ENCODE measurements around the gene KRT84. TPM values are rescaled to one million over a fixed set of nuclear protein-coding genes. Genes with fewer than 3 reads are reported as not detected.

The KRT84 gene
- total RNA-seq, 1 donor from 2014 or later: not detected

DNA sequence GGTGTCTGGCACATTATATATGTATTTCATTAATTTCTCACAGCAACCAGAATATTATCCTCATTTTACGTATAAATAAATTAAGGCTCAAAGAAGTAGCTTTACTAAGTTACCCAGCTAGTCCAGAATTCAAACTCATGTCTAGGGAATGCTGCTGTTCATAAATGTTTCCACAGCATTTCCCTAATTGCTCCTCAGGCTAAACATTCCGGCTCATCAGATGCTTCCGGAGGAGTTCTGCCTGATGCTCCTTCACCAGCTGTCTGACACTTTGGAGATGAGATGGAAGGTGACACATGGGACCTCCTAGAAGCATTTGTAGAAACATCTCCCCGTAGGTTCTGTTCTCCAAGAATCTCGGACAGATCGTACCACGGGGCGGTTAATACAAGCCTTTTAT, 30.3 kb downstream of the KRT84 start:
- no peaks in the 10 kb centered on the region for H3K36me3 ChIP-seq
- intact Hi-C loops (cut with DNase I): no loop called here
- no peak for DNase-seq

DNA sequence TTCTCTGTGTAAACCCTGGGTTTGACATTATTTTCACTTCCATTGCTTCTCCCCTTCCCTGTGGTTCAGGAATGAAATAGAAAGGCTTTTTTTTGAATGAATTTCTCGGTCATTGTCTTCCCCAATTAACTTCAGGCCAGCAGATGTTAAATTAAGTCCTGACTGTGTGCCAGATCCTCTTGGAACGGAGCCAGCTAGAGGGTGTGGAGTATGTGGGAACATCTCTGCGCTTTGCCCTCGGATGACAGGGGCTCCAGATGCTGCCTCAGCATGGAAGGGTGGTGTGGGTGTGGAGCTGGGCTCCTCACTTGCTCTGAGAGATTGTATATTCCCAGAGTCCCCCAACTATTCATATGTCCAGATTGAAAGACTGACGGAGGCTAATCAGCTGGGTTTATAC, 31.3 kb downstream of the KRT84 start:
- H3K9me3 ChIP-seq: no peaks in the 10 kb centered on the region
- no peak for DNase-seq
- intact Hi-C loops (cut with DNase I): no loop called here
- H3K4me1 ChIP-seq: peaks cover 7% of the 10 kb centered on the region
- no peak overlapping the region for H3K27ac ChIP-seq
- H3K4me3 ChIP-seq: no peak overlapping the region
- no peaks in the 10 kb centered on the region for H3K36me3 ChIP-seq
- TF ChIP-seq, protein P1, sequence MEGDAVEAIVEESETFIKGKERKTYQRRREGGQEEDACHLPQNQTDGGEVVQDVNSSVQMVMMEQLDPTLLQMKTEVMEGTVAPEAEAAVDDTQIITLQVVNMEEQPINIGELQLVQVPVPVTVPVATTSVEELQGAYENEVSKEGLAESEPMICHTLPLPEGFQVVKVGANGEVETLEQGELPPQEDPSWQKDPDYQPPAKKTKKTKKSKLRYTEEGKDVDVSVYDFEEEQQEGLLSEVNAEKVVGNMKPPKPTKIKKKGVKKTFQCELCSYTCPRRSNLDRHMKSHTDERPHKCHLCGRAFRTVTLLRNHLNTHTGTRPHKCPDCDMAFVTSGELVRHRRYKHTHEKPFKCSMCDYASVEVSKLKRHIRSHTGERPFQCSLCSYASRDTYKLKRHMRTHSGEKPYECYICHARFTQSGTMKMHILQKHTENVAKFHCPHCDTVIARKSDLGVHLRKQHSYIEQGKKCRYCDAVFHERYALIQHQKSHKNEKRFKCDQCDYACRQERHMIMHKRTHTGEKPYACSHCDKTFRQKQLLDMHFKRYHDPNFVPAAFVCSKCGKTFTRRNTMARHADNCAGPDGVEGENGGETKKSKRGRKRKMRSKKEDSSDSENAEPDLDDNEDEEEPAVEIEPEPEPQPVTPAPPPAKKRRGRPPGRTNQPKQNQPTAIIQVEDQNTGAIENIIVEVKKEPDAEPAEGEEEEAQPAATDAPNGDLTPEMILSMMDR (IDR thresholded peaks at IDR 0.05): no peak
- peaks cover 18% of the 10 kb centered on the region for H3K27me3 ChIP-seq (ENCODE audit: low read depth)
- no peak for ATAC-seq

More for the DNA sequence above, 30.3 kb downstream of the KRT84 start:
- TF ChIP-seq, protein P1 (IDR thresholded peaks at IDR 0.05): no peak
- Histone ChIP-seq H3K27me3 (ENCODE audit: low read depth) (peaks cover 18% of the 10 kb centered on the region), H3K4me1 (peaks cover 7% of the 10 kb centered on the region), H3K27ac (no peak overlapping the region), H3K9me3 (no peaks in the 10 kb centered on the region), H3K4me3 (no peak overlapping the region)
- ATAC-seq: no peak

DNA sequence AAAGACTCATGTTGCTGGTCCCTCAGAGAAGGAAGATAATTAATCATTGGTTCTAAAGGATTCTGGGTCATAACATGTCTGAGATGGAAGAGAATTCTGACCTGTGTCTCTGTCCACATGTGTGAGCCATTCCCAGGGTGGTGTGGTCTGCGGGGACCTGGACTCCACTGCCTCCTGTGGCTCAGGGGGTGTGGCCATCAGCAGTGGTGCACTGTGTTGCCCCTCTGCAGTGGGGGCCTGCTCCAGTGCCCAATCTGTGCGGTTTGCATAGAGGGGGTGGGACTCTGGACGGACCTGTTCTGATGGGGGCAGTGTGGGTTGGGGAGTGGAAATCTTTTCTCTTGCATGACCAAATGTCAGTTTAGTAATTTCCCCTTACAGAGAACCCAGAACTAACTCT, 31.7 kb downstream of the KRT84 start:
- intact Hi-C loops (cut with DNase I): no loop called here
- no peak for ATAC-seq
- H3K36me3 ChIP-seq: no peaks in the 10 kb centered on the region
- no peak overlapping the region for H3K27ac ChIP-seq
- no peak for DNase-seq
- peaks cover 7% of the 10 kb centered on the region for H3K4me1 ChIP-seq
- TF ChIP-seq, protein P1 (IDR thresholded peaks at IDR 0.05): no peak
- no peak overlapping the region for H3K4me3 ChIP-seq
- H3K9me3 ChIP-seq: no peaks in the 10 kb centered on the region
- H3K27me3 ChIP-seq (ENCODE audit: low read depth): peaks cover 15% of the 10 kb centered on the region

DNA sequence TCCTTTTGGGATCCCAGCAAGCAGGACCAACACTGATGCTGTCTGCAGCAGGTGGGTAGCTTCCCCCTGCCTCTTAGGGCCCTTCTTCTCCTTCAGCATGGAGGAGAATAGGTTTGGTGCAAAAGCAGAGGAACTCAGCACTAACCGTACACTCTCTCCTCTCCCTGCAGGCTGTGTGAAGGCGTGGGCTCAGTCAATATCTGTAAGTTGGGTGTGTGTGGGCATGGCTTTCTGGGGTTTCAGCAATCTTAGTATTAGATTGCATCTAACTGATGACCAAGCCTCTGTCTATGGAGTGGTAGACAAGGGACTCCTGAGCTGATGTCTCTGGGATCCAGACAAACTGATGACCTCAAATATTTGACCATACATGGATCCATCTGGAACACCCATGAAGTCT, 32.5 kb downstream of the KRT84 start:
- intact Hi-C loops (cut with DNase I): no loop called here
- no peak for ATAC-seq
- Histone ChIP-seq H3K4me1 (peaks cover 7% of the 10 kb centered on the region), H3K36me3 (no peaks in the 10 kb centered on the region), H3K9me3 (no peaks in the 10 kb centered on the region), H3K27ac (no peak overlapping the region), H3K4me3 (no peak overlapping the region), H3K27me3 (ENCODE audit: low read depth) (peaks cover 15% of the 10 kb centered on the region)
- TF ChIP-seq, protein P1 (IDR thresholded peaks at IDR 0.05): no peak
- DNase-seq: no peak

DNA sequence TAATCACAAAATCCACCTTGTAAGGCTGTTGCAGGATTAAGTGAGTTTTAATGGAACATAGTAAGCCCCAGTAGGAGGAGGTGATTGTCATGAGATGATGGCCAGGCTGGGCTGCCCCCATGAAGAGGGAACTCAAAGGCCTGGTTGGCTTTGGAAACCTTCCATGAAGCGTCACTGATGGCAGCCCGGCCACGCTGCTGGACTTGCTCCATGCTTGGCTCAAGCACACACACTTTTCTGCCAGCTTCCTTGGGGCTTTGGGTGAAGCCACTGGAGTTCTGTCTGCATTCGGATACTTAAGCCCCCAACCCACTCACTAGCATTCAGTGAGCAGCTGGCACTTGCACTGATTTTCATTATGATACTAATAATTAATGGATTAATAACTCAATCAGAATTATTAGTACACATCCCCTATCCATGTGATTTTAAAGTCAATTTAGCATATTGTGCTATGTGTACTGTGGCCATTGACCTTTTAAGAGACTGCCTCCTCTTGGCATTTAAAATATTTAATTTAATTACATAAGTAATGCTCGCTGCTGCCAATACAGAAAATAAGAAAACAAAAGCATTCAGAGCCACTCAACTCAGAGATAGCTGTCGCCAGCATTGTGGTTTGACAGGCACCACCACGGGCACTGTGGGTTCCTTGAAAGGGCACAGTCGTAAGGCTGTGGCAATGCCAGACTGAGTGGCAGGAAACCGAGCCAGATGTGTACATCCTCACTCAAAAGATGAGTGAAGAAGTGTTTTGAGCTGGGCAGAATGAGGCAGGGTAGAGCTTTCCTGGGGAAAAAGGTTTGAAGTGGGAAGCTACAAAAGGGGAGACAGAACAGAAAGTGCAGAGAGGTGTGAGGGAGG, 34.0 kb downstream of the KRT84 start:
- Histone ChIP-seq H3K4me3 (no peak overlapping the region), H3K4me1 (peaks cover 7% of the 10 kb centered on the region), H3K27ac (no peak overlapping the region), H3K9me3 (no peaks in the 10 kb centered on the region), H3K27me3 (ENCODE audit: low read depth) (peaks cover 10% of the 10 kb centered on the region), H3K36me3 (no peaks in the 10 kb centered on the region)
- DNase-seq (no peak), ATAC-seq (peak; percentile 45 to 68)
- TF ChIP-seq, protein P1 (IDR thresholded peaks at IDR 0.05): no peak
- intact Hi-C loops (cut with DNase I): no loop called here

Data from lower lobe of right lung (tissue), 2 donors.